Ovary (tissue), 3 donors: ENCODE measurements around the gene MME.

Experiments used
- CTCF ChIP-seq, 3 donors: fragments of 450-650 bp in 2 of 3; fragments of 200-600 bp in 1 of 3; IDR thresholded peaks; one replicate each; pipeline versions ENCODE4 v1.5.1 to v1.8.0; 2016 to 2022; ENCODE audit warnings: antibody characterized with exemption in 3 of 3, mild to moderate bottlenecking in 1 of 3
- EP300 ChIP-seq: sonication (generic); formaldehyde crosslinking; IDR thresholded peaks from one replicate; pipeline ENCODE4 v1.6.1; 2017; ENCODE audit warnings: antibody characterized with exemption
- POLR2A ChIP-seq: fragments of 450-650 bp; IDR thresholded peaks from one replicate; pipeline ENCODE4 v1.6.1; 2017; ENCODE audit warnings: antibody characterized with exemption, mild to moderate bottlenecking, moderate library complexity
- donor health status: DM: no; HTN: no; CAD: no.

DNA sequence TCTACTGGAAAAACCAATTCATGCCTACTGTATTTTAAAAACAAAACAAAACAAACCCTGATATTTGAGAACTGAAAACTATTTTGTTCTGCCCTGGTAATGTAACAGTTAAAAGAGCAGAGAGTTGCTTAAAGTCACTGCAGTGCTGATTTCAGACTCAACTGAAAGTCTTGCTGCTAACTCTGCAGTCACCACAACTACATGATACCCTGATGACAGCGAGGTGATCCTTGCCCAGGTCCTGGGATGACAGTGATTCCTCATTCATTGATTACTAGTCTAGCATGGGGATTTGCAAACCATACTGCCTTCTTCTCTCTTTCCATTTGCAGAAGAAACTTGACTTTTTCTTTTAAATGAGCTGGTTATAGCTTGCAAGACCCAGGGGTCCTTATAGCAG is 67.5 kb downstream of the MME start:
- TF ChIP-seq CTCF (IDR thresholded peaks at IDR 0.05) (no peak), POLR2A (no peak), EP300 (no peak)
